Stimulated activated CD4-positive, alpha-beta T cell treated with anti-CD3 and anti-CD28 coated beads, Interleukin-12 subunit alpha, Interleukin-12 subunit beta, amount 100 ng/mL, for 48 hours (primary cell): ENCODE measurements around the gene OR2H2.

ENCODE experiments used
- DNase-seq, 3 donors: peaks; one replicate each; pipeline ENCODE4 v3.0.0-alpha.2; 2020; ENCODE audit warnings: low read depth in 2 of 3, low spot score in 1 of 3

OR2H2 gene

GRCh38 chr6:29590218-29590808, 5.4 kb downstream of the OR2H2 start:
- DNase-seq = no peak

- no peak for DNase-seq
Measured at GRCh38 chr6:29591677-29592076, 6.8 kb downstream of the OR2H2 start.

- DNase-seq = no peak
Measured at GRCh38 chr6:29593199-29593855, 8.4 kb downstream of the OR2H2 start.

GRCh38 chr6:29596381-29596900, 11.5 kb downstream of the OR2H2 start:
- no peak for DNase-seq

GRCh38 chr6:29597184-29597583, 12.3 kb downstream of the OR2H2 start:
- DNase-seq = no peak

GRCh38 chr6:29598172-29598747, 13.3 kb downstream of the OR2H2 start:
- no peak for DNase-seq

GRCh38 chr6:29602564-29603361, 17.8 kb downstream of the OR2H2 start:
- DNase-seq = no peak

GRCh38 chr6:29603456-29603855, 18.5 kb downstream of the OR2H2 start:
- DNase-seq = no peak

GRCh38 chr6:29603930-29604329, 19.0 kb downstream of the OR2H2 start:
- no peak for DNase-seq

- DNase-seq = no peak
Measured at GRCh38 chr6:29608131-29608530, 23.2 kb downstream of the OR2H2 start.

- no peak for DNase-seq
Measured at GRCh38 chr6:29610540-29610939, 25.6 kb downstream of the OR2H2 start.

GRCh38 chr6:29611426-29611825, 26.5 kb downstream of the OR2H2 start:
- DNase-seq = no peak

GRCh38 chr6:29617782-29618554, 33.0 kb downstream of the OR2H2 start:
- DNase-seq = no peak

- no peak for DNase-seq
Measured at GRCh38 chr6:29619578-29620160, 34.7 kb downstream of the OR2H2 start.

GRCh38 chr6:29620630-29621029, 35.7 kb downstream of the OR2H2 start:
- no peak for DNase-seq

- DNase-seq = no peak
Measured at GRCh38 chr6:29624520-29624961, 39.6 kb downstream of the OR2H2 start.

GRCh38 chr6:29625337-29625930, 40.5 kb downstream of the OR2H2 start:
- no peak for DNase-seq

- no peak for DNase-seq
Measured at GRCh38 chr6:29626948-29627754, 42.2 kb downstream of the OR2H2 start.

- DNase-seq = peak; percentile 7 to 42 (median 35)
Measured at GRCh38 chr6:29627755-29628418, 43.0 kb downstream of the OR2H2 start.
